Muscle of arm (tissue), 14 donors: ENCODE data around the gene CHERP. TPM values are rescaled to one million over a fixed set of nuclear protein-coding genes. Genes with fewer than 3 reads are reported as not detected.

Source experiments
- DNase-seq: peaks from one replicate; pipeline ENCODE4 v3.0.0-alpha.2; 2013
- long read RNA-seq, 11 donors: transcript quantifications; one replicate each; lab custom pipeline, GENCODE V29; 2026
- polyA plus RNA-seq, 12 donors: library from polyadenylated mRNA; unstranded; fragments of 120-200 nt; gene quantifications; one replicate each; pipeline ENCODE4 v1.2.1, GENCODE V29; 2013; ENCODE audit not compliant: insufficient read length in 12 of 12

CHERP gene
- 10 to 100 TPM in 11 of 12 donors, not detected in 1; 23.0 to 43.1 (median 27.5) TPM for polyA plus RNA-seq
- long read RNA-seq, donor 1, full-length matches to known transcripts, result 4 of 20 reads
- long read RNA-seq, donor 1, partial matches to known transcripts, result 16 of 20 reads
- long read RNA-seq, donor 1, other reads (novel, unspliced or antisense), result 0 of 20 reads
- long read RNA-seq, donor 2, partial matches to known transcripts, result 15 of 15 reads
- long read RNA-seq, donor 2, other reads (novel, unspliced or antisense), result 0 of 15 reads
- long read RNA-seq, donor 3, partial matches to known transcripts, result 0 of 1 reads
- long read RNA-seq, donor 3, other reads (novel, unspliced or antisense), result 0 of 1 reads
- long read RNA-seq, donor 4, partial matches to known transcripts, result 0 of 1 reads
- long read RNA-seq, donor 4, other reads (novel, unspliced or antisense), result 0 of 1 reads
- long read RNA-seq, donor 5, full-length matches to known transcripts, result 5 of 12 reads
- long read RNA-seq, donor 5, partial matches to known transcripts, result 7 of 12 reads
- long read RNA-seq, donor 5, other reads (novel, unspliced or antisense), result 0 of 12 reads
- long read RNA-seq, donor 6, full-length matches to known transcripts, result 1 of 1 reads
- long read RNA-seq, donor 6, partial matches to known transcripts, result 0 of 1 reads
- long read RNA-seq, donor 6, other reads (novel, unspliced or antisense), result 0 of 1 reads
- long read RNA-seq, donor 7, result 0 reads
- long read RNA-seq, donor 8, partial matches to known transcripts, result 0 of 1 reads
- long read RNA-seq, donor 8, other reads (novel, unspliced or antisense), result 0 of 1 reads
- long read RNA-seq, donor 9, result 0 reads
- long read RNA-seq, donor 10, full-length matches to known transcripts, result 5 of 10 reads
- long read RNA-seq, donor 10, partial matches to known transcripts, result 5 of 10 reads
- long read RNA-seq, donor 10, other reads (novel, unspliced or antisense), result 0 of 10 reads
- long read RNA-seq, donor 11, partial matches to known transcripts, result 8 of 11 reads
- long read RNA-seq, donor 11, other reads (novel, unspliced or antisense), result 0 of 11 reads

- DNase-seq, result peak; percentile 96
These were observed at the start of gene CHERP for GRCh38 chr19:16542045-16542909. Gene CHERP, minus strand, starts transcription at chr19:16542437. Its CDS starts 59 bp downstream, at chr19:16542378.

- no peak for DNase-seq
These were observed 48.9 kb upstream of the CHERP start for GRCh38 chr19:16590876-16591802.

GRCh38 chr19:16589917-16590316 is 47.7 kb upstream of the CHERP start:
- no peak for DNase-seq

GRCh38 chr19:16588824-16589577 is 46.8 kb upstream of the CHERP start:
- DNase-seq, result no peak

- DNase-seq, result no peak
These were observed 45.9 kb upstream of the CHERP start for GRCh38 chr19:16587833-16588823.

GRCh38 chr19:16586991-16587832 is 45.0 kb upstream of the CHERP start:
- DNase-seq, result no peak

- no peak for DNase-seq
These were observed 44.2 kb upstream of the CHERP start for GRCh38 chr19:16586477-16586871.

GRCh38 chr19:16585808-16586476 is 43.7 kb upstream of the CHERP start:
- DNase-seq, result no peak

GRCh38 chr19:16585094-16585801 is 43.0 kb upstream of the CHERP start:
- DNase-seq, result no peak

- peak; percentile 74 for DNase-seq
These were observed 42.2 kb upstream of the CHERP start for GRCh38 chr19:16584248-16585093.

- no peak for DNase-seq
These were observed 40.4 kb upstream of the CHERP start for GRCh38 chr19:16582486-16583261.

GRCh38 chr19:16581971-16582343 is 39.7 kb upstream of the CHERP start:
- DNase-seq, result no peak

GRCh38 chr19:16581145-16581970 is 39.1 kb upstream of the CHERP start:
- DNase-seq, result no peak
